SK-N-MC (cell line): ENCODE data around the gene BCR.

ENCODE experiments used
- DNase-seq: peaks from one replicate; pipeline ENCODE4 v3.0.0-alpha.2; 2011; ENCODE audit warnings: low read depth, low spot score
- H3K27ac ChIP-seq: fragments of 200-600 bp; sonication (generic); 2 replicates; pipeline ENCODE4 v1.5.1; 2016; ENCODE audit warnings: mixed run types
- H3K36me3 ChIP-seq: fragments of 200-600 bp; sonication (generic); 2 replicates; pipeline ENCODE4 v1.6.1; 2017; ENCODE audit warnings: antibody characterized with exemption, low read length, mixed read lengths; ENCODE audit not compliant: insufficient read depth
- H3K4me3 ChIP-seq: fragments of 200-600 bp; sonication (generic); 2 replicates; pipeline ENCODE4 v1.5.1; 2016
- H3K9ac ChIP-seq: fragments of 200-600 bp; sonication (generic); 2 replicates; pipeline ENCODE4 v1.8.0; 2017; ENCODE audit warnings: mixed run types, mixed read lengths; ENCODE audit not compliant: insufficient read length
- H3K9me3 ChIP-seq: fragments of 200-600 bp; sonication (generic); 2 replicates; pipeline ENCODE4 v1.6.1; 2017; ENCODE audit warnings: low read depth, mild to moderate bottlenecking, antibody characterized with exemption, low read length, moderate library complexity, mixed read lengths
- EZH2 ChIP-seq: fragments of 200-600 bp; sonication (generic); IDR thresholded peaks from one replicate; pipeline ENCODE4 v1.6.1; 2017; ENCODE audit warnings: antibody characterized with exemption
- FOXP2 ChIP-seq: optimal IDR thresholded peaks from 2 replicates; pipeline ENCODE3; 2011; ENCODE audit warnings: mild to moderate bottlenecking, moderate library complexity; ENCODE audit not compliant: insufficient read depth; ENCODE audit errors: extremely low read length, control extremely low read depth
- POLR2AphosphoS5 ChIP-seq: IDR thresholded peaks from 2 replicates; pipeline ENCODE4 v1.6.1; 2012; ENCODE audit warnings: mild to moderate bottlenecking, low read depth, low read length, borderline replicate concordance

Gene BCR

DNA sequence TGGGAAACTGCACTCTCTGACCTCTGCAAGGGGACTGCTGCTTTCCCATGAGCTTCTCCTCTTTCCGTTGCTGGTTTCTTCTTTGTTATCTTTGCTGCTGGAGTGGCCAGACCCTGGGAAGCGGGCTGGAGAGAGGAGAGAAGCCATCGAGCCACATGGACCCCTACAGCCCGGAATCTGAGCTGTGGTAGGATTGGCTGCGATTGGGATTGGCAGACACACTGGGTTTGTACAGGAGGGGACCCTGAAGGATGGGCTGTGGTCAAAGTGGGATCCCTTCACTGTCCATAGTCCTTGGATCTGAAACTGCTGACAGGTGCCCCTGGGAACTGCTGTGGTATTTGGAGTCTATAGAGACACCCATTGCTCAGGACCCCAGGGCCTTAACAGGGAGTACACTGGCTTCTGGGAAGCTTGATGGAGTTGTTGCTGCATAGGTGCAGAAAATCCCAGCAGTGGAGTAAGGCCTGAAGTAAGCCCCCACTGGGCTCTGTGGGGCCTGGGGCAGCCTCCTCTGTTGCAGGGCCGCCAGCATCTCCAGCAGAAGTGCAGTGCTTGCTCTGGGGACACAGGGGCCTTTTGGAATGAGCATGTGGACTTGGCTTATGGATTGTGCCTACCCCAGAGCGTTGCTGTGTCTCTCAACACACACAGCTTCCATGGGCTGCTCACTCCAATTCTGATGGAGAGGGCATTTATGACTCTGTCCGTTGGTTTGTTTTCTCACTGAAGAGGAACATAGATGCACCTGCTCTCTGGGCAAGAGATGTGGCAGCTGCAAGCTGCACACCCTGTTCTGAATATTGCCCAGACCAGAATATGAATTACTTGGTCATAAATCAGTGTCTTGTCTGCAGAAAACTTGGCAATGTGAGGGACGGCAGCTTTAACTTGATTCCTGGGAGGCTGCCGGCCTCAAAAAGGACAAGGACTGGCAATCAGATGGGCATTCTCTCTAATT lies 32.0 kb downstream of the BCR start:
- no peak for DNase-seq
- H3K36me3 ChIP-seq = no peaks in the 10 kb centered on the region
- no peaks in the 10 kb centered on the region for H3K9me3 ChIP-seq
- TF ChIP-seq POLR2AphosphoS5 (no peak), FOXP2 (no peak), EZH2 (no peak)
- H3K4me3 ChIP-seq = no peak overlapping the region
- no peak overlapping the region for H3K27ac ChIP-seq
- H3K9ac ChIP-seq = no peak overlapping the region

DNA sequence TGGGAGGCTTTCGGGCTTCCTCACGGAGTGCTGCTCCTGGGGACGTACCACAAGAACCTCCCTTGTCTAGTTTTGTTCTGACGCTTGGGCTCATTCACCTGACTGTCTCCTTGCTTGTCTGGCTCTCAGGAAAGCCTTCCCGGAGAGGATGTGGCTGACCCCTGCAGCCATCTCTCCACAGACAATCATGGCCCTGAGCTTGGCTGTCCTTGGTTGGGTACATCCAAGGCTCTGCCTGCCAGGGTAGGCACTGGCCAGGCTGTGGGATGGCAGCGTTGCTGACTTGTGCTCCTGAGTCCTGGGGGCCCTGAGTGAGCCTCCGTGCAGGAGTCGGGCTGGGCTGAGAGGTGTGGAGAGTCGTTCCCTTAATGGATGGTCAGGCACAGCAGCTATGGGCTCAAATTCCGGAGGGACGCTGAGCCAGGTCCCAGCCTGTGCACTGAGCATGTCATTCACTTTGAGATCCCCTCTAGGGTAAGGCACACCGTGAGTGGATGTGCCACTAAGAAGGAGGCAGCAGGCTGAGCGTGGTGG lies 32.8 kb downstream of the BCR start:
- no peak for DNase-seq
- Histone ChIP-seq H3K9me3 (no peaks in the 10 kb centered on the region), H3K9ac (no peak overlapping the region), H3K36me3 (no peaks in the 10 kb centered on the region), H3K4me3 (no peak overlapping the region), H3K27ac (no peak overlapping the region)
- TF ChIP-seq EZH2 = no peak
- no peak for TF ChIP-seq POLR2AphosphoS5
- no peak for TF ChIP-seq FOXP2

DNA sequence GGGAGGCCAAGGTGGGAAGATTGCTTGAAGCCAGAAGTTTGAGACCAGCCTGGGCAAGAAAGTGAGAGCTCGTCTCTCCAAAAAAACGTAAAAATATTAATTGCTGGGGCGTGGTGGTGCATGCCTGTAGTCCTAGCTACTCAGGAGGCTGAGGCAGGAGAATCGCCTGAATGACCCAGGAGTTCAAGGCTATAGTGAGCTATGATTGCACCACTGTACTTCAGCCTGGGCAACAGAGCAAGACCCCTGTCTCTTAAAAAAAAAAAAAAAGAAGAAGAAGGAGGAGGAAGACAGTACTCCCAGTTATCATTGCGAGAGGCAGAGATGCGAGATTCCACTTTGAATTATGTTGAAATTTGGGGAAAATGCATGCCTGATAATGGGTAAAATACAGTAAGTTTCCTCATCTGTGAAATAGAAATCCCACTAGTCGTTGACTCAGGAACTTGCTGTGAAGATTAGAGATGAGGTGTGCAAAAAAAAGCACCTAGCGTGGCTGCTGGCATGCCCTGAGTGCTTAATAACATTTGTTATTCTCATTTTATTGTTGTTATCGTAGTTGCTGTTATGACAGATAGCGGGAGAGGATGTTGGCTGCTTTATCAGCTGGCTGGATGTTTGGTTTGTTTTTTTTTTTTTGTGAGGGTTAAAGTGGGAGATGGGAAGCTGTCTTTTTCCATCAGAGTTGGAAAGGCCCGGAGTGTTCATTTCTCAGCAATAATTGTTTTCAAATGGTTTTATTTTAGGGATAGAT lies 33.4 kb downstream of the BCR start:
- Histone ChIP-seq H3K9ac (no peak overlapping the region), H3K36me3 (no peaks in the 10 kb centered on the region), H3K4me3 (no peak overlapping the region), H3K9me3 (no peaks in the 10 kb centered on the region), H3K27ac (no peak overlapping the region)
- TF ChIP-seq POLR2AphosphoS5 (no peak), FOXP2 (no peak), EZH2 (no peak)
- DNase-seq = no peak

DNA sequence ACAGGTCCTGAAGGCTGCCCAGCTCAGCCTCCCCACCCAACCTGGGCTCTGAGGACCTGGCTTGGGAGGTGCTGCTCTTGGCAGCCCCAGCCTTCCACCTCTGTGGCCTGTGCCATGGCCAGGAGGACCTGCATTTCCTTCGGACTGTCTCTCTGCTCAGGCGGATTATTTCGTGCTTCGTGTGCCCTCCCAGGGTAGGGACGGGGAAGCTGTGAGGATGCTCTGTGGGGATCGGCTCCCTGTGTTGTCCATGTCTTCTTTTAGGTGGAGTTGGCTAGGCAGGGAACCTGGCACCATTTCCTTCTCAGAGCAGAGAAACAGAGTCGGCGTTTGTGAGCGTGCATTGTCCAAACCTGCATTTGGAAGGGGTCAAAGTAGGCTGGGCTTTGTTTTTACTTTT lies 34.1 kb downstream of the BCR start:
- no peak for TF ChIP-seq FOXP2
- TF ChIP-seq EZH2 = no peak
- no peak for TF ChIP-seq POLR2AphosphoS5
- DNase-seq = no peak
- Histone ChIP-seq H3K9ac (no peak overlapping the region), H3K36me3 (no peaks in the 10 kb centered on the region), H3K4me3 (no peak overlapping the region), H3K27ac (no peak overlapping the region), H3K9me3 (no peaks in the 10 kb centered on the region)

DNA sequence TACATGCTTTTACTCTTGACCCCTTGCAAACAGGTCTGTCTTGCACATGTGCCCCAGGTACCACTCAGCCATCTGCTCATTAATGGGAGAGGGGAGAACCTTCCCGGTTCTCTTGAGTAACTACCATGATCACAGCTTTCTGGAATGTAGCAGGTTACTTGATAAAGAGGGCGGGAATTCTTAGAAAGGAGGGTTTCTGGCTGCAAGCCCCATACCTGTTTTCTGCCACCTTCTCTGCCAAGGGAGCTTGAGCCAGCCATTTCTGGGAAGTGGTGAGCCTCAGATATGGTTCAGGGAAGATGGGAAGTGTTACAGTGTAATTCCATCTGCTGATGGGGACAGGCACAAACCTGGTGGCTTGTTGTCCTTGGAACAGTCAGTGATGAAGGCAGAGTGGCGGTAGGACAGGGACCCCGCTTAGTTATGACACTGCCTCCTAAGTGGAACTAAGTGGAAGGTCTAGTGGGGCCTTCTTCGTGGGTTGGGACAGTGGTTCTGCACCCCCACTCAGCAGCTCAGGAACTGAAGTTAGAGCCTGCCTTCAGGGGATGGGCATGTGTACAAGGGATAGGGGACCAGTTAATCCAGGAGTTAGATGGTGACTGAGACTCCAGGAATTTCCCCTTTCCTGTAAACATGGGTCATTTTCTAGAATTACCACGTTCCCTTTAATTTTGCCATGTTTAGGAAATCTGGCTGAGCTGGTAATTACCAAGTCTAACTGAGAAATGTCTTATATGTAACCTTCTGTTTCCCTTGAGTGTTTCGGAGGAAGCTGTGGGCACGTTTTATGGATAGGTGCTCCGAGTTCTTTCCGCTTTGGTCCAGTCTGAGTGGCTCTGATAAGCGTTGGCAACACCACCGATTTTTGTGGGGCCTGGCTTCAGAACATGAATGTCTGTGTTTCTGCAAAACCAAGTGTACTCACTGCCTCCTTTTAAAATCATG lies 35.3 kb downstream of the BCR start:
- DNase-seq = no peak
- no peak overlapping the region for H3K4me3 ChIP-seq
- no peaks in the 10 kb centered on the region for H3K36me3 ChIP-seq
- TF ChIP-seq POLR2AphosphoS5 (no peak), FOXP2 (no peak), EZH2 (no peak)
- H3K27ac ChIP-seq = no peak overlapping the region; the same call in 1 of the 2 replicates
- no peaks in the 10 kb centered on the region for H3K9me3 ChIP-seq
- no peak overlapping the region for H3K9ac ChIP-seq

DNA sequence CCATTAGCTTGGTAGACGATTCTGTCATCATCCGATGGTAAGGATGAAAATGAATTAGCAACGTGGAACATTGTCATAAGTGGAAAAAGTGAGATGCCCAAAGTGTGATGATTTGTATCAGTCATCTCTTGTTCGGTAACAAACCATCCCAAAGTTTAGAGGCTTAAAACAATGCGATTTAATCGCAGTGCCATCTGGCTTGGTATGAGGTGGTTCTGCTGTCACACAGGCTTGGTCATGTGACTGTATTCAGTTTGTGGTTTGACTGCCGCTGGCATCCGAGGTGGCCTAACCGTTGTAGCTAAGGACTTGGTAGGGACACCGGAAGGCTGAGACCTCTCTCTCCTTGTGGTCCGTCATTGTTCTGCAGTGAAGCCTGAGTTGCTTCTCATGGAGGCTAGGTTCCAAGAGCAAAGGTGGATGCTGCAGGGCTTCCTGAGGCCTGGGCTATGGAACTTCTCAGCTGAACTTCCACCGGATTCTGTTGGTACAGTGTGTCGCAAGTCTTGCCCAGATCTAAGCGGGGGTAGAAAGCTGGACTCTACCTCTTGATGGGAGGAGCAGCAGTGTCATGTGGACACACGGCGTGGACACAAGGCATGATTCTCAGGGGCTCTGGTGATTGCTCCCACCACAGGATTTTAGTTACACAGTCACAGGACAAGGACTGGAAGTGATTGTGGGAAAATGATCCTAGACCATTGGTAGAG lies 36.3 kb downstream of the BCR start:
- no peak for TF ChIP-seq EZH2
- TF ChIP-seq POLR2AphosphoS5 = no peak
- no peak for TF ChIP-seq FOXP2
- no peak overlapping the region for H3K4me3 ChIP-seq
- no peak for DNase-seq
- H3K36me3 ChIP-seq = no peaks in the 10 kb centered on the region
- H3K9me3 ChIP-seq = no peaks in the 10 kb centered on the region
- no peak overlapping the region for H3K27ac ChIP-seq
- H3K9ac ChIP-seq = no peak overlapping the region
